PC-9 (cell line): ENCODE data around the gene ABCB10. TPM values are rescaled to one million over a fixed set of nuclear protein-coding genes. Genes with fewer than 3 reads are reported as not detected.

Source experiments
- BruUV-seq: library from RNA; stranded (reverse); fragments of 400-500 nt; replicated peaks from 2 replicates; lab custom pipeline; 2021; lab: Mats Ljungman, UMichigan
- CTCF ChIA-PET: fragments of 300-600 bp; sonication (Branson Sonifier 250); formaldehyde crosslinking; loops from one replicate; lab custom pipeline; 2022; ENCODE audit warnings: antibody characterized with exemption; lab: Charles Lee
- POLR2A ChIA-PET: fragments of 300-600 bp; sonication (Branson Sonifier 250); formaldehyde crosslinking; loops from one replicate; lab custom pipeline; 2022; ENCODE audit warnings: antibody characterized with exemption; ENCODE audit not compliant: unreplicated experiment; lab: Charles Lee
- DNase-seq, 2 experiments: peaks; one replicate each; pipeline versions ENCODE4 v3.0.0 to v3.0.0-alpha.2; 2015 to 2022; ENCODE audit warnings: mixed read lengths in 1 of 2
- H2AFZ ChIP-seq: fragments of 200-600 bp; sonication (generic); 2 replicates; pipeline ENCODE4 v1.8.1; 2017; ENCODE audit warnings: antibody characterized with exemption
- H3F3A ChIP-seq: fragments of 200-600 bp; sonication (generic); 2 replicates; pipeline ENCODE4 v1.8.1; 2017; ENCODE audit warnings: antibody characterized with exemption, mild to moderate bottlenecking, low read depth; ENCODE audit not compliant: insufficient read depth
- H3K27ac ChIP-seq: fragments of 200-600 bp; sonication (generic); 2 replicates; pipeline ENCODE4 v1.6.1; 2016; ENCODE audit warnings: mixed run types
- H3K27me3 ChIP-seq: fragments of 200-600 bp; sonication (generic); 2 replicates; pipeline ENCODE4 v1.6.1; 2016; ENCODE audit warnings: low read depth, mixed run types; ENCODE audit not compliant: insufficient read depth
- H3K36me3 ChIP-seq: fragments of 200-600 bp; sonication (generic); 2 replicates; pipeline ENCODE4 v1.6.1; 2016; ENCODE audit warnings: low read depth, mixed run types
- H3K4me1 ChIP-seq: fragments of 200-600 bp; sonication (generic); replicated peaks from 2 replicates; pipeline ENCODE4 v1.6.1; 2016; ENCODE audit warnings: mixed run types; ENCODE audit not compliant: insufficient read depth
- H3K4me2 ChIP-seq: fragments of 200-600 bp; sonication (generic); 2 replicates; pipeline ENCODE4 v1.6.1; 2017; ENCODE audit warnings: mixed run types
- H3K4me3 ChIP-seq: fragments of 200-600 bp; sonication (generic); 2 replicates; pipeline ENCODE4 v1.6.1; 2016; ENCODE audit warnings: mixed run types
- H3K79me2 ChIP-seq: fragments of 200-600 bp; sonication (generic); 2 replicates; pipeline ENCODE4 v1.6.1; 2017; ENCODE audit warnings: low read depth, mixed run types
- H3K9me2 ChIP-seq: fragments of 200-600 bp; sonication (generic); 2 replicates; pipeline ENCODE4 v1.8.1; 2017; ENCODE audit warnings: mild to moderate bottlenecking; ENCODE audit not compliant: insufficient read depth
- H3K9me3 ChIP-seq: fragments of 200-600 bp; sonication (generic); 2 replicates; pipeline ENCODE4 v1.8.1; 2016; ENCODE audit warnings: low read depth; ENCODE audit not compliant: insufficient read depth
- H4K20me1 ChIP-seq: fragments of 200-600 bp; sonication (generic); 2 replicates; pipeline ENCODE4 v1.8.1; 2017; ENCODE audit not compliant: insufficient read depth
- EZH2 ChIP-seq: fragments of 200-600 bp; sonication (generic); IDR thresholded peaks from 2 replicates; pipeline ENCODE4 v1.8.0; 2017; ENCODE audit warnings: antibody characterized with exemption, low read depth
- intact Hi-C: fragments of 100-400 bp; cut with micrococcal nuclease; formaldehyde crosslinking; loops from one replicate; pipeline ENCODE4 v1.10.0; 2022; ENCODE audit not compliant: unreplicated experiment
- total RNA-seq: library from RNA; stranded (reverse); gene quantifications from 2 replicates; pipeline ENCODE4 v1.2.3, GENCODE V29; 2021
- TF ChIP-seq, protein P1 (sequence below): fragments of 200-600 bp; sonication (generic); conservative IDR thresholded peaks from 2 replicates; pipeline ENCODE4 v1.6.1; 2017; ENCODE audit warnings: mixed run types, antibody characterized with exemption, mild to moderate bottlenecking, moderate library complexity

ABCB10 gene
- total RNA-seq, 1 experiment from 2014 or later: 12.1 TPM

DNA sequence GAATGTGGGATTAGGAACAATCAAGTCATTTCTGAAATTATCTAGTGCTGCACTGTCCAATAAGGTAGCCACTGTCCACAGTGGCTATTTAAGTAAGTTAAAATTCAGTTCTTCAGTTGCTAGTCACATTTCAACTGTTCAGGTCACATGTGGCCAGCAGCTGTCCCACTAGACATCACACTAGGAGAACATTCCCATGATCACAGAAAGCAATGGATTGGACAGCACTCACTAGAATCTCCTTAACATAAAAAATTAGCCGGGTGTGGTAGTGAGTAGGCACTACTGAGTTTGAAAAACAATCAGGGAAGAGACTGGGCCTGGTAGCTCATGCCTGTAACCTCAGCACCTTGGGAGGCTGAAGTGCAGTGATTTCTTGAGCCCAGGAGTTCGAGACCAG lies 84.0 kb downstream of the ABCB10 start:
- H3K36me3 ChIP-seq: peaks cover 5% of the 10 kb centered on the region; the same call in 1 of the 2 replicates
- POLR2A ChIA-PET: no interaction called here
- BruUV-seq: no TSS peak
- CTCF ChIA-PET: no interaction called here
- no peak overlapping the region for H3K4me3 ChIP-seq
- H3K27ac ChIP-seq: no peak overlapping the region
- no peaks in the 10 kb centered on the region for H3K9me2 ChIP-seq
- H4K20me1 ChIP-seq: no peaks in the 10 kb centered on the region
- intact Hi-C loops: no loop called here
- H3F3A ChIP-seq: no peaks in the 10 kb centered on the region
- no peaks in the 10 kb centered on the region for H3K4me1 ChIP-seq
- no peaks in the 10 kb centered on the region for H3K79me2 ChIP-seq
- H3K9me3 ChIP-seq: no peaks in the 10 kb centered on the region
- H3K27me3 ChIP-seq: no peaks in the 10 kb centered on the region
- DNase-seq: no peak
- H2AFZ ChIP-seq: no peak overlapping the region
- no peak overlapping the region for H3K4me2 ChIP-seq
- TF ChIP-seq, protein P1, sequence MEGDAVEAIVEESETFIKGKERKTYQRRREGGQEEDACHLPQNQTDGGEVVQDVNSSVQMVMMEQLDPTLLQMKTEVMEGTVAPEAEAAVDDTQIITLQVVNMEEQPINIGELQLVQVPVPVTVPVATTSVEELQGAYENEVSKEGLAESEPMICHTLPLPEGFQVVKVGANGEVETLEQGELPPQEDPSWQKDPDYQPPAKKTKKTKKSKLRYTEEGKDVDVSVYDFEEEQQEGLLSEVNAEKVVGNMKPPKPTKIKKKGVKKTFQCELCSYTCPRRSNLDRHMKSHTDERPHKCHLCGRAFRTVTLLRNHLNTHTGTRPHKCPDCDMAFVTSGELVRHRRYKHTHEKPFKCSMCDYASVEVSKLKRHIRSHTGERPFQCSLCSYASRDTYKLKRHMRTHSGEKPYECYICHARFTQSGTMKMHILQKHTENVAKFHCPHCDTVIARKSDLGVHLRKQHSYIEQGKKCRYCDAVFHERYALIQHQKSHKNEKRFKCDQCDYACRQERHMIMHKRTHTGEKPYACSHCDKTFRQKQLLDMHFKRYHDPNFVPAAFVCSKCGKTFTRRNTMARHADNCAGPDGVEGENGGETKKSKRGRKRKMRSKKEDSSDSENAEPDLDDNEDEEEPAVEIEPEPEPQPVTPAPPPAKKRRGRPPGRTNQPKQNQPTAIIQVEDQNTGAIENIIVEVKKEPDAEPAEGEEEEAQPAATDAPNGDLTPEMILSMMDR: no peak
- TF ChIP-seq EZH2: no peak

GRCh38 chr1:229471175-229471574 lies 87.3 kb downstream of the ABCB10 start:
- no peak for TF ChIP-seq EZH2
- TF ChIP-seq, protein P1: no peak
- H3K27me3 ChIP-seq: no peaks in the 10 kb centered on the region
- H3K4me1 ChIP-seq: no peaks in the 10 kb centered on the region
- no peak for DNase-seq
- peaks cover 7% of the 10 kb centered on the region for H4K20me1 ChIP-seq
- peaks cover 3% of the 10 kb centered on the region; the same call in 1 of the 2 replicates for H3K36me3 ChIP-seq
- H3K4me3 ChIP-seq: no peak overlapping the region
- H3K79me2 ChIP-seq: no peaks in the 10 kb centered on the region
- H3K4me2 ChIP-seq: no peak overlapping the region
- no TSS peak for BruUV-seq
- CTCF ChIA-PET: no interaction called here
- no peaks in the 10 kb centered on the region for H3F3A ChIP-seq
- H3K9me2 ChIP-seq: no peaks in the 10 kb centered on the region
- POLR2A ChIA-PET: no interaction called here
- no peaks in the 10 kb centered on the region for H3K9me3 ChIP-seq
- intact Hi-C loops: no loop called here
- no peak overlapping the region for H2AFZ ChIP-seq
- H3K27ac ChIP-seq: no peak overlapping the region

DNA sequence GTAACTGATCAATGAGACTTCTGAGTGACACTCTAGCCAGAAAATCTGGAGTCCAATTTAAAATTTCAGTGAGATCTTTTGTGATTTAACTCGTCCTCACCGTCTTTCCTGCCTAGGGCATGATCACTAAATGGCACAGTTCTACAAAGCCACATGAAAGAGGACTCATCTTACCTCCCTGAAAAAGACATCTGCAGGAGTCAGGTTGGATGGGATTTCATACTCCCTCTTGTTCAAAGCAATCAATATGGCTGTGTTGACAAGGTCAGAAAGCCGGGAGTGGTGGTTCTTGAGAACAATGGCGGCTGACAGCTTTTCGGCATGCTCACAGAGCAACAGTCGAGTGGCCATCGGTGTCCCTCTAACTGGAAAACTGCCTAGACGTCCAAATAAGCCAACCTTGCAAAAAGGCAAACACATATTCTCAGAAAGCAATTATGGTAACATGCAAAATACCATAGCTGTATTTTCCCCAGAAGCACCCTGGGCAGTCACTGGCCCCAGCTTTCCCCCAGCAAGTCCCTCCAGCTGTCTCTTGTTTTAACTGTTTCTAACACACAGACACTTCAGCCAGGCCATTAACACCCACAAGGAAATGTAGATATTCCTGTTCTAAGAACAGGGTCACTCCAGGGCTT lies 88.0 kb downstream of the ABCB10 start:
- BruUV-seq: no TSS peak
- Histone ChIP-seq H3K4me2 (no peak overlapping the region), H3K4me3 (no peak overlapping the region), H3K27me3 (no peaks in the 10 kb centered on the region), H2AFZ (no peak overlapping the region), H3F3A (no peaks in the 10 kb centered on the region), H3K27ac (no peak overlapping the region), H3K36me3 (peaks cover 3% of the 10 kb centered on the region; the same call in 1 of the 2 replicates), H3K79me2 (no peaks in the 10 kb centered on the region), H3K4me1 (no peaks in the 10 kb centered on the region), H3K9me3 (no peaks in the 10 kb centered on the region), H3K9me2 (no peaks in the 10 kb centered on the region), H4K20me1 (peaks cover 7% of the 10 kb centered on the region)
- TF ChIP-seq, protein P1: no peak
- TF ChIP-seq EZH2: no peak
- POLR2A ChIA-PET: no interaction called here
- no peak for DNase-seq
- CTCF ChIA-PET: no interaction called here
- intact Hi-C loops: no loop called here
